HL-60 (cell line): Measurements from ENCODE around the gene FAM20A.

ENCODE experiments used
- DNase-seq, 2 experiments: peaks; one replicate each; pipeline ENCODE4 v3.0.0-alpha.2; 2010 to 2020; ENCODE audit warnings: low read depth in 1 of 2, low spot score in 1 of 2
- H3K27ac ChIP-seq: fragments of 250-450 bp; sonication (Bioruptor Pico); replicated peaks from 2 replicates; pipeline ENCODE4 v1.5.1; 2020; ENCODE audit warnings: mild to moderate bottlenecking, moderate library complexity
- H3K27me3 ChIP-seq: fragments of 250-450 bp; sonication (Bioruptor Pico); 2 replicates; pipeline ENCODE4 v1.5.1; 2021; ENCODE audit warnings: mild to moderate bottlenecking, moderate library complexity; ENCODE audit not compliant: insufficient read depth, poor library complexity, severe bottlenecking
- H3K4me3 ChIP-seq: replicated peaks from 2 replicates; pipeline ENCODE4 v1.5.1; 2011; ENCODE audit warnings: mild to moderate bottlenecking, control low read depth, low read length; ENCODE audit not compliant: insufficient read depth
- CTCF ChIP-seq: IDR thresholded peaks from one replicate; pipeline ENCODE4 v1.5.1; 2011; ENCODE audit warnings: low read length, control low read depth, inconsistent platforms; ENCODE audit not compliant: insufficient read depth
- GABPA ChIP-seq: IDR thresholded peaks from 2 replicates; pipeline ENCODE4 v1.6.1; 2012; ENCODE audit warnings: low read depth
- POLR2AphosphoS5 ChIP-seq: IDR thresholded peaks from 2 replicates; pipeline ENCODE4 v1.6.1; 2012; ENCODE audit warnings: low read depth
- REST ChIP-seq: IDR thresholded peaks from 2 replicates; pipeline ENCODE4 v1.6.1; 2012; ENCODE audit warnings: low read depth; ENCODE audit not compliant: insufficient replicate concordance
- SPI1 ChIP-seq: IDR thresholded peaks from 2 replicates; pipeline ENCODE4 v1.6.1; 2012; ENCODE audit warnings: low read depth, mild to moderate bottlenecking, borderline replicate concordance

FAM20A gene

GRCh38 chr17:68541816-68542215 lies 59.4 kb downstream of the FAM20A start:
- no peaks in the 10 kb centered on the region for H3K27me3 ChIP-seq
- no peak for DNase-seq
- no peak overlapping the region for H3K27ac ChIP-seq
- H3K4me3 ChIP-seq: no peak overlapping the region
- TF ChIP-seq CTCF (no peak), REST (no peak), POLR2AphosphoS5 (no peak), SPI1 (no peak), GABPA (no peak)

GRCh38 chr17:68540981-68541380 lies 60.2 kb downstream of the FAM20A start:
- TF ChIP-seq POLR2AphosphoS5 (no peak), GABPA (no peak), CTCF (no peak), REST (no peak), SPI1 (no peak)
- DNase-seq: no peak
- Histone ChIP-seq H3K4me3 (no peak overlapping the region), H3K27me3 (no peaks in the 10 kb centered on the region), H3K27ac (no peak overlapping the region)

- DNase-seq: peak in 1 of 2 experiments; percentile 31
- H3K27me3 ChIP-seq: no peaks in the 10 kb centered on the region
- H3K4me3 ChIP-seq: no peak overlapping the region
- no peak overlapping the region for H3K27ac ChIP-seq
- TF ChIP-seq CTCF (no peak), POLR2AphosphoS5 (no peak), GABPA (no peak), SPI1 (no peak), REST (no peak)
Measured at GRCh38 chr17:68539548-68540467, 61.4 kb downstream of the FAM20A start.
